K562 (cell line): ENCODE results near the gene ZDHHC14. TPM values are rescaled to one million over a fixed set of nuclear protein-coding genes. Genes with fewer than 3 reads are reported as not detected.

Source experiments
- BRCA1 ChIP-seq, 2 experiments: fragments of 450-650 bp in 1 of 2; sonication (generic) in 1 of 2; formaldehyde crosslinking in 1 of 2; IDR thresholded peaks; 2 replicates each; pipeline versions ENCODE4 v1.5.0 to v1.6.1; 2017 to 2020; ENCODE audit warnings: mild to moderate bottlenecking in 1 of 2, missing genetic modification reagents in 1 of 2
- E2F1 ChIP-seq: sonication (generic); formaldehyde crosslinking; IDR thresholded peaks from 2 replicates; pipeline ENCODE4 v1.8.1; 2023; ENCODE audit warnings: mild to moderate bottlenecking, missing genetic modification reagents, moderate library complexity
- ETS2 ChIP-seq: IDR thresholded peaks from 2 replicates; pipeline ENCODE4 v1.6.1; 2016; ENCODE audit warnings: borderline replicate concordance, missing genetic modification characterization, mild to moderate bottlenecking, moderate library complexity, missing compliant biosample characterization; ENCODE audit not compliant: poor library complexity, severe bottlenecking
- KAT7 ChIP-seq: sonication (generic); formaldehyde crosslinking; IDR thresholded peaks from 2 replicates; pipeline ENCODE4 v1.8.0; 2022; ENCODE audit warnings: missing genetic modification reagents, mild to moderate bottlenecking, borderline replicate concordance
- MTA3 ChIP-seq: fragments of 450-650 bp; formaldehyde crosslinking; IDR thresholded peaks from 2 replicates; pipeline ENCODE4 v1.6.1; 2017; ENCODE audit warnings: mild to moderate bottlenecking, borderline replicate concordance
- MYC ChIP-seq, 2 experiments: fragments of 250-450 bp in 1 of 2; sonication (Bioruptor Pico) in 1 of 2; IDR thresholded peaks; 2 replicates each; pipeline versions ENCODE4 v1.5.1 to v1.6.1; 2012 to 2021; ENCODE audit warnings: low read depth in 2 of 2, borderline replicate concordance in 1 of 2, improper control_type of control experiment in 1 of 2, low read length in 1 of 2, mild to moderate bottlenecking in 1 of 2, moderate library complexity in 1 of 2
- NFE2L1 ChIP-seq: fragments of 450-650 bp; IDR thresholded peaks from 2 replicates; pipeline ENCODE4 v1.6.1; 2016; ENCODE audit warnings: missing genetic modification characterization, low read depth, mild to moderate bottlenecking, missing compliant biosample characterization, moderate library complexity, borderline replicate concordance
- NFIC ChIP-seq: fragments of 450-650 bp; IDR thresholded peaks from 2 replicates; pipeline ENCODE4 v1.6.1; 2017; ENCODE audit warnings: mild to moderate bottlenecking, inconsistent platforms
- PCBP2 ChIP-seq: fragments of 200-400 bp; formaldehyde crosslinking; IDR thresholded peaks from 2 replicates; pipeline ENCODE4 v1.6.1; 2018; ENCODE audit warnings: low read length, low read depth, mild to moderate bottlenecking, moderate library complexity; ENCODE audit not compliant: poor library complexity, severe bottlenecking
- POLR2AphosphoS5 ChIP-seq: IDR thresholded peaks from 2 replicates; pipeline ENCODE4 v1.6.1; 2011; ENCODE audit warnings: mild to moderate bottlenecking, low read depth, low read length, moderate library complexity; ENCODE audit not compliant: control insufficient read depth, insufficient read depth
- RBM34 ChIP-seq: fragments of 200-400 bp; formaldehyde crosslinking; IDR thresholded peaks from 2 replicates; pipeline ENCODE4 v1.6.1; 2018; ENCODE audit warnings: low read length, borderline replicate concordance; ENCODE audit not compliant: insufficient read depth
- SRF ChIP-seq, 2 experiments: fragments of 250-450, 450-650 bp in 1 of 2; sonication (Bioruptor Pico) in 1 of 2; sonication (generic) in 1 of 2; formaldehyde crosslinking; IDR thresholded peaks; 2 replicates each; pipeline versions ENCODE4 v1.5.0 to v1.5.1; 2020 to 2022; ENCODE audit warnings: mild to moderate bottlenecking in 1 of 2, missing genetic modification reagents in 1 of 2
- SRSF1 ChIP-seq: fragments of 200-400 bp; formaldehyde crosslinking; IDR thresholded peaks from 2 replicates; pipeline ENCODE4 v1.6.1; 2017; ENCODE audit warnings: mild to moderate bottlenecking, low read depth, low read length, moderate library complexity
- ZC3H8 ChIP-seq: fragments of 450-650 bp; IDR thresholded peaks from 2 replicates; pipeline ENCODE4 v1.6.1; 2017
- ZFP91 ChIP-seq: sonication (generic); formaldehyde crosslinking; IDR thresholded peaks from 2 replicates; pipeline ENCODE4 v1.8.0; 2022; ENCODE audit warnings: mild to moderate bottlenecking, missing genetic modification reagents
- ZNF239 ChIP-seq: fragments of 250-450 bp; sonication (Bioruptor Pico); IDR thresholded peaks from 2 replicates; pipeline ENCODE4 v1.4.0; 2020; ENCODE audit warnings: mild to moderate bottlenecking
- ZNF398 ChIP-seq: fragments of 250-450 bp; sonication (Bioruptor Pico); IDR thresholded peaks from 2 replicates; pipeline ENCODE4 v1.8.0; 2021; ENCODE audit warnings: moderate library complexity, mild to moderate bottlenecking, inconsistent platforms
- ZNF408 ChIP-seq: fragments of 250-450 bp; sonication (Bioruptor Pico); IDR thresholded peaks from 2 replicates; pipeline ENCODE4 v1.4.0; 2020; ENCODE audit warnings: low read depth, mild to moderate bottlenecking, moderate library complexity
- polyA plus RNA-seq, 8 experiments: library from polyadenylated mRNA; depleted of rRNA in 4 of 8; stranded (reverse) in 5 of 8; unstranded in 3 of 8; fragments of >200 nt; fragmentation: Nextera tagmentation in 2 of 8; fragmentation: Illumina TruSeq in 1 of 8; extraction: Ambion mirVana in 2 of 8; extraction: Trizol in 1 of 8; gene quantifications; 2 replicates each; pipeline versions ENCODE4 v1.2.1 to v1.2.3, GENCODE V29; 2011 to 2014; ENCODE audit warnings: inconsistent platforms in 1 of 8, missing spikeins in 1 of 8
- total RNA-seq, 7 experiments: library from RNA; depleted of rRNA in 6 of 7; stranded (reverse); fragments of >200 nt in 6 of 7; fragmentation: Illumina TruSeq in 2 of 7; extraction: Trizol in 2 of 7; gene quantifications; 2 replicates each; pipeline versions ENCODE4 v1.2.1 to v1.2.3, GENCODE V29; 2011 to 2021; ENCODE audit warnings: low replicate concordance in 1 of 7
- TF ChIP-seq, protein P1 (sequence below): fragments of 250-450 bp; sonication (Bioruptor Pico); IDR thresholded peaks from 2 replicates; pipeline ENCODE4 v1.4.0; 2020; ENCODE audit warnings: mild to moderate bottlenecking, moderate library complexity

ZDHHC14 gene
- total and polyA plus RNA-seq, 9 of the 15 experiments (the other 6 are each of a cell fraction or from before 2014, with no cell fraction given), result 0.92 to 23.1 (median 13.8) TPM

- TF ChIP-seq MYC (IDR thresholded peaks at IDR 0.05; ENCODE audit: low read depth, low read length) (peak; percentile 58), MYC (CRISPR knock-in tag; IDR thresholded peaks at IDR 0.05; ENCODE audit: borderline replicate concordance, low read depth) (no peak), ZNF239 (CRISPR knock-in tag) (no peak), ZC3H8 (no peak), POLR2AphosphoS5 (peak; percentile 59), NFIC (no peak; the same call in 1 of the 2 replicates), NFE2L1 (no peak), SRSF1 (no peak), SRF (CRISPR knock-in tag; IDR thresholded peaks at IDR 0.05) (peak in 1 of 2 experiments; percentile 27; a peak in 1 of 4 replicates), ZNF408 (CRISPR knock-in tag) (no peak), ETS2 (tag) (no peak), BRCA1 (IDR thresholded peaks at IDR 0.05) (no peak), BRCA1 (CRISPR knock-in tag; IDR thresholded peaks at IDR 0.05) (no peak), ZNF398 (CRISPR knock-in tag) (no peak), PCBP2 (no peak), ZFP91 (CRISPR knock-in tag) (no peak), E2F1 (peak; percentile 76; the same call in 1 of the 2 replicates), KAT7 (peak; percentile 9; the same call in 1 of the 2 replicates), RBM34 (peak; percentile 88; the same call in 1 of the 2 replicates), MTA3 (peak; percentile 92)
- TF ChIP-seq, protein P1, sequence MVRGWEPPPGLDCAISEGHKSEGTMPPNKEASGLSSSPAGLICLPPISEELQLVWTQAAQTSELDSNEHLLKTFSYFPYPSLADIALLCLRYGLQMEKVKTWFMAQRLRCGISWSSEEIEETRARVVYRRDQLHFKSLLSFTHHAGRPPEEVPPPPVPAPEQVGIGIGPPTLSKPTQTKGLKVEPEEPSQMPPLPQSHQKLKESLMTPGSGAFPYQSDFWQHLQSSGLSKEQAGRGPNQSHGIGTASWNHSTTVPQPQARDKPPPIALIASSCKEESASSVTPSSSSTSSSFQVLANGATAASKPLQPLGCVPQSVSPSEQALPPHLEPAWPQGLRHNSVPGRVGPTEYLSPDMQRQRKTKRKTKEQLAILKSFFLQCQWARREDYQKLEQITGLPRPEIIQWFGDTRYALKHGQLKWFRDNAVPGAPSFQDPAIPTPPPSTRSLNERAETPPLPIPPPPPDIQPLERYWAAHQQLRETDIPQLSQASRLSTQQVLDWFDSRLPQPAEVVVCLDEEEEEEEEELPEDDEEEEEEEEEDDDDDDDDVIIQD (CRISPR knock-in tag), result no peak
Observed at GRCh38 chr6:157380779-157381561, at the start of gene ZDHHC14 (continued).
